OCI-LY1 (cell line): ENCODE measurements around the gene ANKS4B.

Experiments used
- H2AFZ ChIP-seq: fragments of 200-600 bp; sonication (generic), shearing (Covaris generic); 2 replicates; pipeline ENCODE4 v1.6.0; 2014; ENCODE audit warnings: antibody characterized with exemption, mild to moderate bottlenecking, low read length
- H3F3A ChIP-seq: fragments of 200-600 bp; sonication (generic), shearing (Covaris generic); 2 replicates; pipeline ENCODE4 v1.6.0; 2014; ENCODE audit warnings: mild to moderate bottlenecking, antibody characterized with exemption, low read length, moderate library complexity; ENCODE audit not compliant: insufficient read depth
- H3K27ac ChIP-seq: fragments of 200-600 bp; sonication (generic); 2 replicates; pipeline ENCODE4 v1.5.1; 2014; ENCODE audit warnings: low read length, mixed run types, mild to moderate bottlenecking, low read depth; ENCODE audit not compliant: poor library complexity, severe bottlenecking
- H3K27me3 ChIP-seq: fragments of 200-600 bp; sonication (generic); 2 replicates; pipeline ENCODE4 v1.6.0; 2014; ENCODE audit warnings: antibody characterized with exemption, mild to moderate bottlenecking, low read length, moderate library complexity; ENCODE audit not compliant: insufficient read depth
- H3K36me3 ChIP-seq: fragments of 200-600 bp; sonication (generic); 2 replicates; pipeline ENCODE4 v1.6.1; 2014; ENCODE audit warnings: mild to moderate bottlenecking, antibody characterized with exemption, low read length, moderate library complexity, mixed read lengths; ENCODE audit not compliant: insufficient read depth
- H3K4me1 ChIP-seq: fragments of 200-600 bp; sonication (generic); 2 replicates; pipeline ENCODE4 v1.5.1; 2014; ENCODE audit warnings: mild to moderate bottlenecking, low read length, moderate library complexity; ENCODE audit not compliant: insufficient read depth, severe bottlenecking
- H3K4me2 ChIP-seq: fragments of 200-600 bp; sonication (generic), shearing (Covaris generic); 2 replicates; pipeline ENCODE4 v1.6.1; 2014; ENCODE audit warnings: low read length
- H3K4me3 ChIP-seq: fragments of 200-600 bp; sonication (generic); 2 replicates; pipeline ENCODE4 v1.5.1; 2014; ENCODE audit warnings: low read length, low read depth, mild to moderate bottlenecking, mixed read lengths; ENCODE audit not compliant: poor library complexity, severe bottlenecking
- H3K79me2 ChIP-seq: fragments of 200-600 bp; shearing (Covaris generic); 2 replicates; pipeline ENCODE4 v1.6.1; 2016; ENCODE audit warnings: mixed run types, low read length, mixed read lengths; ENCODE audit not compliant: insufficient read depth
- H3K9ac ChIP-seq: fragments of 200-600 bp; sonication (generic), shearing (Covaris generic); 2 replicates; pipeline ENCODE4 v1.6.1; 2014; ENCODE audit warnings: mild to moderate bottlenecking, low read length, mixed read lengths
- H3K9me2 ChIP-seq: fragments of 200-600 bp; sonication (generic), shearing (Covaris generic); 2 replicates; pipeline ENCODE4 v1.6.1; 2014; ENCODE audit warnings: low read depth, mild to moderate bottlenecking, low read length, mixed read lengths
- H3K9me3 ChIP-seq: fragments of 200-600 bp; shearing (Covaris generic); 2 replicates; pipeline ENCODE4 v1.6.1; 2014; ENCODE audit warnings: low read length, mixed read lengths
- H4K20me1 ChIP-seq: fragments of 200-600 bp; sonication (generic), shearing (Covaris generic); 2 replicates; pipeline ENCODE4 v1.6.0; 2016; ENCODE audit warnings: mild to moderate bottlenecking, low read length; ENCODE audit not compliant: insufficient read depth
- EZH2 ChIP-seq: fragments of 200-600 bp; sonication (generic), shearing (Covaris generic); IDR thresholded peaks from 2 replicates; pipeline ENCODE4 v1.8.0; 2017; ENCODE audit warnings: borderline replicate concordance, mixed run types, mild to moderate bottlenecking, antibody characterized with exemption, low read length, moderate library complexity, mixed read lengths
- TF ChIP-seq, protein P1 (sequence below): fragments of 200-600 bp; sonication (generic), shearing (Covaris generic); IDR thresholded peaks from 2 replicates; pipeline ENCODE4 v1.5.1; 2017; ENCODE audit warnings: mild to moderate bottlenecking, antibody characterized with exemption, low read length, moderate library complexity, mixed read lengths

ANKS4B gene

DNA sequence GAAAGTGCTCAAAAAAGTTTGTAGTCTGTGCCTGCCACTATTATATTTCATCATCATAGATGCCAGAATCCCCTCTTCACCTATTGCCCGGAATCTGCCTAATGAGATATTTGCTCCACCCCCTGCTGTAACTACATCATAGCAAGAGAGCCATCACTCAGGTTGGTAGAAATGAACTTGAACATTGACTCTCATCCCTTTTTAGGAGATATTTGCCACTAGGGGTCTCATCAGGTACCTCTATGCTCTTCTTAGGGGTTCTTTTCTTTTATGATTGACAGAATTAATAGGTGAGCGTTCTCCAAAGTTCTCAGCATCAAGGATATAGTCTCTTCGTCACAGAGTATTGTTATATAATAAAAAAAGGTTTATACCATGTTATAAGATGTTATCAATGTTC is 20.0 kb downstream of the ANKS4B start:
- H3K4me3 ChIP-seq = no peak overlapping the region
- no peak overlapping the region for H3K4me2 ChIP-seq
- no peaks in the 10 kb centered on the region for H3K4me1 ChIP-seq
- no peak overlapping the region for H3K9ac ChIP-seq
- no peaks in the 10 kb centered on the region for H3K9me3 ChIP-seq
- no peaks in the 10 kb centered on the region for H3F3A ChIP-seq
- H3K9me2 ChIP-seq = no peaks in the 10 kb centered on the region
- no peaks in the 10 kb centered on the region for H3K36me3 ChIP-seq
- H3K27ac ChIP-seq = no peak overlapping the region
- no peaks in the 10 kb centered on the region; the same call in 1 of the 2 replicates for H3K27me3 ChIP-seq
- H4K20me1 ChIP-seq = no peaks in the 10 kb centered on the region
- no peak overlapping the region for H2AFZ ChIP-seq
- TF ChIP-seq, protein P1, sequence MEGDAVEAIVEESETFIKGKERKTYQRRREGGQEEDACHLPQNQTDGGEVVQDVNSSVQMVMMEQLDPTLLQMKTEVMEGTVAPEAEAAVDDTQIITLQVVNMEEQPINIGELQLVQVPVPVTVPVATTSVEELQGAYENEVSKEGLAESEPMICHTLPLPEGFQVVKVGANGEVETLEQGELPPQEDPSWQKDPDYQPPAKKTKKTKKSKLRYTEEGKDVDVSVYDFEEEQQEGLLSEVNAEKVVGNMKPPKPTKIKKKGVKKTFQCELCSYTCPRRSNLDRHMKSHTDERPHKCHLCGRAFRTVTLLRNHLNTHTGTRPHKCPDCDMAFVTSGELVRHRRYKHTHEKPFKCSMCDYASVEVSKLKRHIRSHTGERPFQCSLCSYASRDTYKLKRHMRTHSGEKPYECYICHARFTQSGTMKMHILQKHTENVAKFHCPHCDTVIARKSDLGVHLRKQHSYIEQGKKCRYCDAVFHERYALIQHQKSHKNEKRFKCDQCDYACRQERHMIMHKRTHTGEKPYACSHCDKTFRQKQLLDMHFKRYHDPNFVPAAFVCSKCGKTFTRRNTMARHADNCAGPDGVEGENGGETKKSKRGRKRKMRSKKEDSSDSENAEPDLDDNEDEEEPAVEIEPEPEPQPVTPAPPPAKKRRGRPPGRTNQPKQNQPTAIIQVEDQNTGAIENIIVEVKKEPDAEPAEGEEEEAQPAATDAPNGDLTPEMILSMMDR = peak; percentile 27; the same call in 1 of the 2 replicates
- no peak for TF ChIP-seq EZH2
- H3K79me2 ChIP-seq = no peaks in the 10 kb centered on the region

DNA sequence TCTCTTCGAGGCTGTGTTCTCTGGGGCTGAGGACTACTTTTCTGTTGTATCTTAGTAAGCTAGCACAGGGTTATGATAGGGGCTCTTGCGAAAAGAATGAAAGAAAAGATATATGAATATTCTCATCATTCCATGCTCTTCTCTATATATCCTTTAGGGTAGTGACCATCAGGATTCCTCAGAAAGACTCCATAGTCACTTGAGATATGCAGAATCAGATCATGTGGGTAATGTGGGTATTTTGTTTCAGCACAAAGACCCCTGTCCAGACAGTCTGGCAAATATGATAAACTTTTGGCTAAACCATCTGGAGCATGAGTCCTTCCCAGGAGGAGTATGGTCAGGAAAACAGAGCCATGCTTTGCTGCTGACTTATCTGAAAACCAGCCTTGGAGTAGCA is 23.1 kb downstream of the ANKS4B start:
- Histone ChIP-seq H3K4me3 (no peak overlapping the region), H3K27me3 (peaks cover 4% of the 10 kb centered on the region; the same call in 1 of the 2 replicates), H3K36me3 (no peaks in the 10 kb centered on the region), H3K9ac (no peak overlapping the region), H3K9me2 (no peaks in the 10 kb centered on the region), H3K27ac (no peak overlapping the region), H4K20me1 (no peaks in the 10 kb centered on the region), H3K79me2 (no peaks in the 10 kb centered on the region), H3K4me2 (no peak overlapping the region), H2AFZ (no peak overlapping the region), H3F3A (no peaks in the 10 kb centered on the region), H3K4me1 (no peaks in the 10 kb centered on the region), H3K9me3 (no peaks in the 10 kb centered on the region)
- TF ChIP-seq, protein P1 = no peak

DNA sequence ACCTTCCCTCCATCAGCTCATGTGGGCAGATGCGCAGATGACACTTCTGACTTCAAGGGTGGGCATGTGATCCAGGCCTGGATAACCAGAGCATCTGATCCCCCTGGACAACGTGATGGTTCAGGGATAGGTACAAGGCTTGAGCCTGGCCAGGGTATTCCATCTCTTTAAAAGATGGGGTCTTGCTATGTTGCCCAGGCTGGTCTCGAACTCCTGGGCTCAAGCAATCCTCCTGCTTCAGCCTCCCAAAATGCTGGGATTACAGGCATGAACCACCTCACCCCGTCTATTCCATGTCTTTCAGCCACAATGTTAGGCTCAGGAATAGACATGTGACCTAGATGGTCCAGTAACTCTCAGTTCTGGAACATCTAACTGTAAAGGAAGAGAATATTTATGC is 23.8 kb downstream of the ANKS4B start:
- H3K9ac ChIP-seq = no peak overlapping the region
- H3K27me3 ChIP-seq = peaks cover 4% of the 10 kb centered on the region; the same call in 1 of the 2 replicates
- no peak overlapping the region for H2AFZ ChIP-seq

More for the DNA sequence above, 23.8 kb downstream of the ANKS4B start:
- Histone ChIP-seq H3K9me2 (no peaks in the 10 kb centered on the region), H3K4me2 (no peak overlapping the region), H3F3A (no peaks in the 10 kb centered on the region), H3K9me3 (no peaks in the 10 kb centered on the region), H3K36me3 (no peaks in the 10 kb centered on the region), H4K20me1 (no peaks in the 10 kb centered on the region), H3K4me3 (no peak overlapping the region), H3K27ac (no peak overlapping the region), H3K4me1 (no peaks in the 10 kb centered on the region), H3K79me2 (no peaks in the 10 kb centered on the region)
- no peak for TF ChIP-seq EZH2
- TF ChIP-seq, protein P1 = no peak
